A673 (cell line): Measurements from ENCODE around the gene SEZ6L.

Experiments
- CTCF ChIP-seq: fragments of 300-800, 200-600 bp; sonication (generic); conservative IDR thresholded peaks from 2 replicates; pipeline ENCODE4 v1.5.1; 2017; ENCODE audit warnings: low read depth, mild to moderate bottlenecking, antibody characterized with exemption, low read length, moderate library complexity, mixed read lengths
- EZH2 ChIP-seq: fragments of 200-600 bp; sonication (generic); IDR thresholded peaks from 2 replicates; pipeline ENCODE4 v1.6.1; 2017; ENCODE audit warnings: borderline replicate concordance, low read depth, mild to moderate bottlenecking, mixed read lengths, antibody characterized with exemption, low read length; ENCODE audit not compliant: poor library complexity, severe bottlenecking

GRCh38 chr22:26333088-26333800 is 164.0 kb downstream of the SEZ6L start:
- no peak for TF ChIP-seq CTCF
- no peak for TF ChIP-seq EZH2
